GM18526 (cell line): ENCODE data around the gene PDE1C.

Experiments
- POLR2A ChIP-seq: IDR thresholded peaks from 3 replicates; pipeline ENCODE4 v1.6.1; 2011; ENCODE audit not compliant: insufficient read length; ENCODE audit errors: extremely low read depth

Gene PDE1C

DNA sequence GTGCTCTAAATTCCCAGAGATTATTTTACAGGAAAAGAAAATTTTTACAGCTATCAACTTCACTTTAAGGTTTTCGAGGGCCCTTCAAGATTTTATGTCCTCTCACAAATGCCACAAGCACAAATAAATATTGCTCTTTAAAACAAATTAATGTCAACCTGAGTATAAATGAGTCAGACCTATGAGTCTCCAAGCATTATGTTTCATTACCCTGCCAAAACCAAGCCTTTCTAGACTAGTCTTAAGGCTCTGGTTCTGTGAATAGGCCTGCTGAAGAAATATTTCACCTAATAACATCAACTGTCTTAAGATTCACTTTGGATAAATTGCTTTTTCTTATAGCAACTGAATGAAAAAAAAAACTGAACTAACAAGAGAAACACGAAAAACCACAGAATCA is 153.0 kb downstream of the PDE1C start:
- no peak for TF ChIP-seq POLR2A

DNA sequence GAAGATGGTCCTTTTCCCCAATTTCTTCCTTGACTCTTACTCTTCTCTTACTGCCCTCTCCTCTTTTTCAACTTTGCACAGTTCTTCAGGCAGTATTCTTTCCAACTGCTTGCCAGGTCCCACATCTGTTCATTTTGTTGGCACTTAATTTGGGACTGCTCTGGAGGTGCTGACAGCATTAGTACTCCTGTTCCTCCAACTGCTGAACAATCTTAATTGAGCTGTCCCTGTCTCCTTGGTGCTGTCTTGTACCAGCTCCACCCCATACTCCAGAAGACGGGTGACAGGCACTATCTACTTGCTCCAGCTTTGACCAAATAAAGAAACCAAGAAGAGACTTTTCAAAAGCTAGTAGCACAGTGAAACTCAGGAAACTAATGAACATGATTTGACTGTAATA is 160.0 kb downstream of the PDE1C start:
- no peak for TF ChIP-seq POLR2A

- TF ChIP-seq POLR2A, result no peak
Measured at GRCh38 chr7:31906479-31907171, 163.6 kb downstream of the PDE1C start.

- TF ChIP-seq POLR2A, result no peak
Measured at GRCh38 chr7:31903962-31904361, 166.2 kb downstream of the PDE1C start.

- no peak for TF ChIP-seq POLR2A
Measured at GRCh38 chr7:31899356-31899927, 170.8 kb downstream of the PDE1C start.

DNA sequence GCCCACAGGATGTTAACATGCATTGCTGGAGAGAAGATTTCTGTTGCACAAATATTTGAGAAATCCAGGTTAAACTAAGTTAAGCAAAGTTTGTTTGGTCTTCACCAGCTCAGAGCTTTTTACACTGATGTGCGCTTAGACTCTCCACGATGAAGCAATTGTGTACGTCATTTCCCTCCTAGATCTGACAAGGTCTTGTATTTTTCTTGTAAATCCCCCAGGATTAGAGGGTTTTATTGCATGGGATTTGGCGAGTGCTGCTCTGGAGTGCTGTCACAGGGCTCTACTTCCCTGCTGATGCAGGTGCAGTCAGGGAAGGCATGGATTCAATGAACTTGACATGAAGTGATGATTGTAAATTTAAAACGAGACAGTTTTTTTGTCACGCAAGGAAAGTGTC is 173.3 kb downstream of the PDE1C start:
- TF ChIP-seq POLR2A, result no peak

DNA sequence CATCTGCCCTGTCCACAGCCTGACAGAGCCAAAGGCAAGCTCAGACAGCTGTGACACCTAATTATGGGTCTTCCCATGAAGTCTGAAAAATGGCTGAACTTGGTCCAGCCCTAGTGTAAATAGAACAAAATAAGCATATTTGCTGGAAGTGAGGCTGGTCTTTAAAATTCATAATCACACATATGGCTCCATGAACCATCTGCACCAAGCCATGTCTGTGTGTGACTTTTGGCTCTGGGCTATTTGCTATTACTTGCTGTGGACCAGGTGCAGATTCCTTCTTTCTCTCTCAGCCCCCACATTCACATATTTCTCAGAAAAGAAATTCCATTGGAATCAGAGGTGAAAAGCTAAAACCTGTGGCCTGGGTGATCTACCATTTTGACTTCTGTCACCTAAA is 175.9 kb downstream of the PDE1C start:
- no peak for TF ChIP-seq POLR2A

DNA sequence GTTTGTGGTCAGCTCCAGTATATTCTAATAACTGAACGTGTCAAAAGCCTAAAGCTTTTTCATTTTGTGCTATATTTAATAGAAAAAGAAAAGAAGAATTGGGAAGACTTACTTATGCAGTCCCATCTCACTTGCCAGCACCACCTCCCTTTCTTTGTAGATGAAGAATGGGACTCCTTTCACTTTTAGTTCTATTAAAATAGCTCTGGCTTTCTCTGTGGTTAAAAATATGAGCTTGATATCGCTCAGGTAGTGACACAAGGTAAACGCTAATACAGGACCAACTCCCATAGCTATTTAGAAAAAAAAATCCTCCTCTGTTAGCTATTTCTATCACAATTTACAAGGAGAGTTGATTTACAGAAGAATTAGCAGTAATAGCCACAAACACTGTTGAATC is 176.8 kb downstream of the PDE1C start:
- no peak for TF ChIP-seq POLR2A

GRCh38 chr7:31892099-31892829 is 177.9 kb downstream of the PDE1C start:
- no peak for TF ChIP-seq POLR2A

DNA sequence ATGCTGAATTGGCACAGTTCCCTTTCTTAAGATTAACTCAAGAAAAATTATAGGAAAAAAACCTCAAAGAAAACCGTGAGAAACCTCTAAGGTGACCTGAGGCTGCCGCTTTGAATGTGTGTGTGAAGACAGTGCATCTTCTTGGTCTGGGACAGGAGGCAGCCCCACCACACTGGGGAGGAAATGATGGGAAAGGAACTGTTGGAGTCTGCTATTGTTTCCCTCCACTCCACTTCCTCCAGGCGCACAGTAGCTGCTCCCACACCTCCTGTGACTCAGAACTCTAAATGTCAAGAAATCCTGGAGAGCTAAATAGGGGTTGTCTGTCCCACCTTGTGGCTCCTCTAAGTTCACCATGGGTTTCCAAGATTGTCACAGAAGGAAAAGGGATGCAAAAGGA is 179.4 kb downstream of the PDE1C start:
- TF ChIP-seq POLR2A, result no peak

- no peak for TF ChIP-seq POLR2A
Measured at GRCh38 chr7:31890198-31890597, 180.0 kb downstream of the PDE1C start.

DNA sequence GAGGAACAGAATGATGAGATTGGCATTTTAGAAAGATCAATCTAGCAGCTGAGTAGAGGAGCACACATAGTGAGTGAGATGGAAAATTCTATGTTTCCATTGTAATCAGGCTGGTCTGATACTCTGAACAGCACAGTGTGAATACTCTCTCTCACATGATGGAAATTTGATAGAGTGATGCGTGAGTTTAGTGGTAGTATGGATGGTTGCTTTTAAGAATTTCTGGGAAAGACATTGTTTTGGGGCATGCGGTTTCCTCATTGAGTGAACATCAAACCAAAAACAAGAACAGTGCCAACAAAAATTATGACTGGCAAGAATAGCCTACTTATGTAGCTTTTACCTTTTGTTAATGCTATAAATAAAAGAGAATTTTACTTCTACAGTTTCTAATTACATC is 183.2 kb downstream of the PDE1C start:
- TF ChIP-seq POLR2A, result no peak

DNA sequence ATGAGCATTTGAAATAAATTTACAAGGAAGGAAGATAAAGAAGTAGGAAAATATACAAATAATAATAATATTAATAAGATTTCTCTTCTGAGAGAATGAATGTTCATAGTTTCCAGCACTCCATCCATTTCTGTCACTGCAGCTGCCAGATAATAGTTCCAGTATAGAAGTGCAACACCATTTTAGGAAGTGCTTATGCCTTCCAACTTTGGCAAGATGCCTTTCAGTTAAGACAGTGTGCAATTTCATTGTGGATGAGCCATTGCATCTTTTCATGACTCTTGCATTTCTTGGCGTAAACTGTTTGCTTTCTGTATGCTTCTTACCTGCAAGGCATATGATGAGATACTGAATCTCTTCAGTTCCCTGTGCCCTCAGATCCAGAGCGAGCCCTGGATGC is 185.0 kb downstream of the PDE1C start:
- TF ChIP-seq POLR2A, result no peak

DNA sequence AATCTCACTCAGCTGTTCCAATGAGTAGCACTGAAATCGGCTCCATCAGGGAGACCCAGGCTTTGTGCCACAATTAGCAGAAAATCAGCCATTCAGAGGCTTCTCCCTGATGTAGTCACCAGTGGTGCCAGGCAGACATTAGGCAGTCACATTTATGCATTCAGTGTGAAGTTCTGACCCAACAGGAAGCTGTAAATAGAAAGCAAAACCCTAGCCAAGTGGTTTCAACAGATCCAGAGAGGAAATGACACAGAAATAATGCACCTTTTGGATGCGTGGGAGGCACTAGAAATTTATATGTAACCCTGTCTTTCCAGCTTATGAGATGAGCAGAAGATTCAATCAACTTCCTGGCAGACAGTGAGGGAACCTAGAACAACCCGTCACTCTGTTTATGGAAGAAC is 186.4 kb downstream of the PDE1C start:
- no peak for TF ChIP-seq POLR2A

DNA sequence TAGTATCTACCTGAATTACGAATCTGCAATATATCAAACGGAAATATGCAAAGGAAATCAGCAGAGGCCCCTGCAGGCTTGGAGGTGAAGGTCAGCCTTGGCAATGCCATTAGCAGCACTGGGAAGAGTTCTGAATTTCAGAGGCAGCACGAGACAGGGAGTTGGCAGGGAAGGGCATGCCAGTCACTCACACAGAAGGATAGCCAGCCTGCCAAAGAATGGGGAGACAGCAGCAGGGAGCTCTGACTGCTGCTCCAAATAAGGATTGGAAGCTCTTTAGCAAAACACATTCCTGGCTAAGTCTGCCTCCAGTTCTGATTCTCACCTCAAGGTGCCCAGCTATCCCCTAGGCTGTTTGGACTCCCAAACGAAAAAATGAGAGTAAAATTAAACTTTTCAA is 188.0 kb downstream of the PDE1C start:
- TF ChIP-seq POLR2A, result no peak

DNA sequence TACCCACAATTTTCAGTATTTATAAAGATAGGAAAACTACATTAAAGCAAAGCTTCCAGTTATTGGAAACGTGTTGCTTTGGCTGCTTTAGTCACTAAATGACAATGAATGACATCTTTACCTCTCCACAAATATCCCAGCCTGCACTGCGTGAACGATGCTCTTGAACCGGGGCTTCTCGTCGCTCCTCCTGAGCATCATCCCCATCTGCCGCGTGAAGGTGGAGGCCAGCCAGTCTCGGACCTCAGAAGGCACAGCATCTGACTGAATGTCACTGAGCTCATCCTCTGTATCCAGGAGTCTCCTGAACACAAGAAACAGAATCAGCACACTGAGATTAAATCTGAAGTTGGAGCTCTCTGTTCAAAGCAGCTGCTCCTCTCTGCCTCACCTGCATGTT is 191.3 kb downstream of the PDE1C start:
- no peak for TF ChIP-seq POLR2A
